ENCODE data around the gene RPL18A.

Gene RPL18A

GRCh38 chr19:17859533-17860330 is at the start of gene RPL18A:
TSS of gene RPL18A (plus strand) at chr19:17859910. CDS start at chr19:17859957, 47 bp downstream.
- peak; percentile 90 to 99 for DNase-seq (ENCODE audit: low read depth in 2 of 2)

- DNase-seq (ENCODE audit: low read depth in 2 of 2) = no peak
Observed at GRCh38 chr19:17811103-17811502, 48.6 kb upstream of the RPL18A start.

GRCh38 chr19:17811681-17812080 is 48.0 kb upstream of the RPL18A start:
- DNase-seq (ENCODE audit: low read depth in 2 of 2) = no peak

GRCh38 chr19:17812099-17812498 is 47.6 kb upstream of the RPL18A start:
- no peak for DNase-seq (ENCODE audit: low read depth in 2 of 2)

- DNase-seq (ENCODE audit: low read depth in 2 of 2) = no peak
Observed at GRCh38 chr19:17817668-17818363, 41.9 kb upstream of the RPL18A start.

- DNase-seq (ENCODE audit: low read depth in 2 of 2) = no peak
Observed at GRCh38 chr19:17821190-17821589, 38.5 kb upstream of the RPL18A start, which contains the start of gene INSL3. TSS of gene INSL3 (minus strand) at chr19:17821519. CDS start at chr19:17821506, 13 bp downstream.

GRCh38 chr19:17824339-17824738 is 35.4 kb upstream of the RPL18A start:
- DNase-seq (ENCODE audit: low read depth in 2 of 2) = no peak

- DNase-seq (ENCODE audit: low read depth in 2 of 2) = no peak
Observed at GRCh38 chr19:17826508-17827056, 33.1 kb upstream of the RPL18A start.

GRCh38 chr19:17829855-17830566 is 29.7 kb upstream of the RPL18A start:
- DNase-seq (ENCODE audit: low read depth in 2 of 2) = no peak

GRCh38 chr19:17830567-17831418 is 28.9 kb upstream of the RPL18A start:
- DNase-seq (ENCODE audit: low read depth in 2 of 2) = no peak

- DNase-seq (ENCODE audit: low read depth in 2 of 2) = no peak
Observed at GRCh38 chr19:17831419-17831888, 28.3 kb upstream of the RPL18A start.

- no peak for DNase-seq (ENCODE audit: low read depth in 2 of 2)
Observed at GRCh38 chr19:17832443-17833208, 27.1 kb upstream of the RPL18A start.

- DNase-seq (ENCODE audit: low read depth in 2 of 2) = no peak
Observed at GRCh38 chr19:17834350-17835181, 25.1 kb upstream of the RPL18A start.

GRCh38 chr19:17835182-17836006 is 24.3 kb upstream of the RPL18A start:
- no peak for DNase-seq (ENCODE audit: low read depth in 2 of 2)

- no peak for DNase-seq (ENCODE audit: low read depth in 2 of 2)
Observed at GRCh38 chr19:17836530-17836929, 23.2 kb upstream of the RPL18A start.

GRCh38 chr19:17837972-17838371 is 21.7 kb upstream of the RPL18A start:
- DNase-seq (ENCODE audit: low read depth in 2 of 2) = no peak

- DNase-seq (ENCODE audit: low read depth in 2 of 2) = no peak
Observed at GRCh38 chr19:17840019-17840418, 19.7 kb upstream of the RPL18A start.

GRCh38 chr19:17841371-17841809 is 18.3 kb upstream of the RPL18A start:
- no peak for DNase-seq (ENCODE audit: low read depth in 2 of 2)

Measured in stimulated activated CD4-positive, alpha-beta T cell treated with anti-CD3 and anti-CD28 coated beads, Interleukin-1b, Interleukin-23, amount 100 ng/mL, for 1 hour (primary cell).